ENCODE data around the gene OSBPL2. TPM values are rescaled to one million over a fixed set of nuclear protein-coding genes. Genes with fewer than 3 reads are reported as not detected.

The OSBPL2 gene
- total and polyA plus RNA-seq, 9 of the 15 experiments (the other 6 are each of a cell fraction or from before 2014, with no cell fraction given) = 2.5 to 25.6 (median 14.1) TPM

GRCh38 chr20:62225820-62226635, 12.3 kb upstream of the OSBPL2 start (continued):
- no peak for TF ChIP-seq E4F1 (CRISPR knock-in tag; IDR thresholded peaks at IDR 0.05; ENCODE audit: borderline replicate concordance)
- TF ChIP-seq LCOR (CRISPR knock-in tag; IDR thresholded peaks at IDR 0.05) = no peak
- no peak for TF ChIP-seq TAF9B (IDR thresholded peaks at IDR 0.05; ENCODE audit: partially characterized antibody)
- TF ChIP-seq E2F6 (IDR thresholded peaks at IDR 0.05; ENCODE audit: borderline replicate concordance in 1 of 2, extremely low read depth in 1 of 2, insufficient read depth in 1 of 2, insufficient read length in 1 of 2, low read depth in 1 of 2, low read length in 1 of 2, poor library complexity in 1 of 2, severe bottlenecking in 1 of 2) = no peak
- TF ChIP-seq NELFE (IDR thresholded peaks at IDR 0.05; ENCODE audit: insufficient read depth, insufficient read length) = no peak
- no peak for TF ChIP-seq HSF4 (CRISPR knock-in tag; IDR thresholded peaks at IDR 0.05; ENCODE audit: borderline replicate concordance)
- no peak for TF ChIP-seq RBM15 (IDR thresholded peaks at IDR 0.05; ENCODE audit: insufficient read depth, low read length)

Data from K562 (cell line).